Lower leg skin (tissue), 4 donors: ENCODE results near the gene CCDC187. TPM values are rescaled to one million over a fixed set of nuclear protein-coding genes. Genes with fewer than 3 reads are reported as not detected.

Experiments
- DNase-seq, 2 donors: peaks; one replicate each; pipeline ENCODE4 v3.0.0-alpha.2; 2019; ENCODE audit warnings: low spot score in 2 of 2
- H3K4me3 ChIP-seq: fragments of 200-600 bp; sonication (generic); 2 replicates; pipeline ENCODE4 v1.5.1; 2017; ENCODE audit warnings: mild to moderate bottlenecking, low read depth; ENCODE audit not compliant: poor library complexity, severe bottlenecking
- POLR2A ChIP-seq, 2 donors: fragments of 450-650 bp; IDR thresholded peaks; one replicate each; pipeline ENCODE4 v1.6.1; 2016 to 2017; ENCODE audit warnings: antibody characterized with exemption in 2 of 2, mild to moderate bottlenecking in 1 of 2, moderate library complexity in 1 of 2
- WGBS, 2 donors: methylation state at CpG; one replicate each; pipeline ENCODE4 v1.1.5; 2018; 5-methylcytosine and 5-hydroxymethylcytosine counted together
- intact Hi-C: fragments of 100-400 bp; cut with DNase I; formaldehyde crosslinking; loops from one replicate; pipeline ENCODE4 v1.15.0; 2023; ENCODE audit warnings: low total_unique reads
- total RNA-seq, 4 donors: library from RNA; depleted of rRNA; stranded (reverse); fragments of >200 nt; gene quantifications; one replicate each; pipeline ENCODE4 v1.1.0, GENCODE V29; 2016
- TF ChIP-seq, protein P1 (sequence below), 3 donors: fragments of 450-650 bp; IDR thresholded peaks; one replicate each; pipeline ENCODE4 v1.5.1; 2016; ENCODE audit warnings: antibody characterized with exemption in 3 of 3, mild to moderate bottlenecking in 3 of 3, moderate library complexity in 2 of 3

CCDC187 gene
- total RNA-seq, 4 donors from 2014 or later = 1.1 TPM; not detected in 3

DNA sequence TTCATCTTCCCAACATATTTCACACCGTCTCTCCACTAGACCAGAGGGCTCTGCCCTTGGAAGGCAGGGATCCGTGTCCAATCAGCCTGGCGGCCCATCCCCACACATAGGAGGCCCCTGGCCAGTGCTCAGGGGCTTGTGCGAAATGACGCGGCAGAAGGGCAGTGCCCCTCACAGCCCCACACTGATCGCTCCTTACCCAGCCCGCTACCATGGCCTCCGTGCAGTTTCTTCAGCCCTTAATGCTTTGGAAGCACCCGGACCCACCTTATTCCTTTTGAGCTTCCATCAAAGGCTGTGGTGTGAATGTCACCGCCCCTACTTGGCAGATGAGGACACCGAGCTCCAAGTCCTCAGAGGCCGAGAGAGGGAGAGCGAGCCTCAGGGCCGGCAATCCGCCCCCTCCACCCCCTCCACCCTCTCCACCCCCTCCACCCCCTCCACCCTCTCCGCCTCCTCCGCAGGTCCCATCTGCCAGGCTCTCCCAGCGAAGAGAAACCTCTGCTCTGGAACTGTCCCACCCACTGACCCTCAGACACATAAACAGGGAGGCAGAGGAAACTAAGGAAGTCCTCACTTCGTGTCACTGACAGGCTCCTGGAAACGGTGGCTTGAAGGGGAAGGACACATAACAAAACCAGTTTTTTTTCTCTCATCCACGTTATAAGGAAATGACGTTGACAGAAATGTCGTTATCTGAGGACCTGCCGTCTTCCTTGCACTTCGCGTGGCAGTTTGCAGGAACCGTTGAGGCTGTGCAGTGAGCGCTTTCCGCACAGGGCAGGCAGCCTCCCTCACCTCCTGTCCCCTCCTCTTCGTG, 72.2 kb downstream of the CCDC187 start:
- TF ChIP-seq, protein P1, sequence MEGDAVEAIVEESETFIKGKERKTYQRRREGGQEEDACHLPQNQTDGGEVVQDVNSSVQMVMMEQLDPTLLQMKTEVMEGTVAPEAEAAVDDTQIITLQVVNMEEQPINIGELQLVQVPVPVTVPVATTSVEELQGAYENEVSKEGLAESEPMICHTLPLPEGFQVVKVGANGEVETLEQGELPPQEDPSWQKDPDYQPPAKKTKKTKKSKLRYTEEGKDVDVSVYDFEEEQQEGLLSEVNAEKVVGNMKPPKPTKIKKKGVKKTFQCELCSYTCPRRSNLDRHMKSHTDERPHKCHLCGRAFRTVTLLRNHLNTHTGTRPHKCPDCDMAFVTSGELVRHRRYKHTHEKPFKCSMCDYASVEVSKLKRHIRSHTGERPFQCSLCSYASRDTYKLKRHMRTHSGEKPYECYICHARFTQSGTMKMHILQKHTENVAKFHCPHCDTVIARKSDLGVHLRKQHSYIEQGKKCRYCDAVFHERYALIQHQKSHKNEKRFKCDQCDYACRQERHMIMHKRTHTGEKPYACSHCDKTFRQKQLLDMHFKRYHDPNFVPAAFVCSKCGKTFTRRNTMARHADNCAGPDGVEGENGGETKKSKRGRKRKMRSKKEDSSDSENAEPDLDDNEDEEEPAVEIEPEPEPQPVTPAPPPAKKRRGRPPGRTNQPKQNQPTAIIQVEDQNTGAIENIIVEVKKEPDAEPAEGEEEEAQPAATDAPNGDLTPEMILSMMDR (IDR thresholded peaks at IDR 0.05) = no peak
- no peak for TF ChIP-seq POLR2A (IDR thresholded peaks at IDR 0.05)
- intact Hi-C loops = no loop called here
- H3K4me3 ChIP-seq = no peak overlapping the region
- no peak for DNase-seq
- 84 to 86% methylated on average over 31 of the region's 31 CpGs for whole genome bisulfite sequencing, 2 donors

DNA sequence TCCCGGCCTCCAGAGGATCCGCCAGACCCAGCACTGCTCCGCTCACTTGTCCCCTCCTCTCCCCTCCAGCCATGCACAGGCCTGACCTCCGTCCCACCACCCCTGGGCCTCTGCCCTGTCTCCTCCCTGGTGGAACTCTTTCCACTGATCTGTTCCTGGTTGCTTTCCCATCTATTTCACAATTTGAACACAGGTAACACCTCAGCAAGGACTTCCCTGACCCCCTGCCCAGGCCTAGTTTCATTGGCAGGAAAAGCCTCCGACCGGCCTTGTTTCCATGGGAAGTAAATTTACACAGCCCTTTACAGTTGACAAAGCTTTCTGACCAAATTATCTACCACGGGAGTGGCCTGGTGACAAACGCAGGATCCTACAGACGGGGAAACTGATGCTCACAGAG, 73.1 kb downstream of the CCDC187 start:
- TF ChIP-seq POLR2A (IDR thresholded peaks at IDR 0.05) = no peak
- TF ChIP-seq, protein P1 (IDR thresholded peaks at IDR 0.05) = no peak
- no peak overlapping the region for H3K4me3 ChIP-seq
- 80 to 95% methylated on average over 9 of the region's 9 CpGs for WGBS, 2 donors
- DNase-seq = no peak
- intact Hi-C loops = no loop called here

DNA sequence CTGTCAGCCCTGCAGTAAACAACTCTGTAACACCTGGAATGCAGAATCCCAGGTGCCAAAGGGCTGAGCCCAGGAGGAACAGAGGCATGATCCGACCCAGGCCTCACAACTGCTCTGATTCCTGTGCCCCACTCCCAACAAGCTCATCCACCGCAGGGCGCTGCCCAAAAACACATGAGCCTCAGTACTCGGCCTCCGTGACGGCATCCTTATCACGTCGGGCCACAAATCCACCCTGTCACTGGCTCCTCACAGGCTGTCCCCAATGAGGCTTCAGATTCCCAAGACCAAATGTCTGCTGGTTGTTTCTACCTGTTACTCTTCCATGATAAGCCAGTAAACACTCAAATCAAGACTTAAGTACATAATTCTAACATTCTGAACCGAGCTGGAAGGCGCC, 73.5 kb downstream of the CCDC187 start:
- 92 to 96% methylated on average over 10 of the region's 10 CpGs for WGBS, 2 donors
- intact Hi-C loops = no loop called here

DNA sequence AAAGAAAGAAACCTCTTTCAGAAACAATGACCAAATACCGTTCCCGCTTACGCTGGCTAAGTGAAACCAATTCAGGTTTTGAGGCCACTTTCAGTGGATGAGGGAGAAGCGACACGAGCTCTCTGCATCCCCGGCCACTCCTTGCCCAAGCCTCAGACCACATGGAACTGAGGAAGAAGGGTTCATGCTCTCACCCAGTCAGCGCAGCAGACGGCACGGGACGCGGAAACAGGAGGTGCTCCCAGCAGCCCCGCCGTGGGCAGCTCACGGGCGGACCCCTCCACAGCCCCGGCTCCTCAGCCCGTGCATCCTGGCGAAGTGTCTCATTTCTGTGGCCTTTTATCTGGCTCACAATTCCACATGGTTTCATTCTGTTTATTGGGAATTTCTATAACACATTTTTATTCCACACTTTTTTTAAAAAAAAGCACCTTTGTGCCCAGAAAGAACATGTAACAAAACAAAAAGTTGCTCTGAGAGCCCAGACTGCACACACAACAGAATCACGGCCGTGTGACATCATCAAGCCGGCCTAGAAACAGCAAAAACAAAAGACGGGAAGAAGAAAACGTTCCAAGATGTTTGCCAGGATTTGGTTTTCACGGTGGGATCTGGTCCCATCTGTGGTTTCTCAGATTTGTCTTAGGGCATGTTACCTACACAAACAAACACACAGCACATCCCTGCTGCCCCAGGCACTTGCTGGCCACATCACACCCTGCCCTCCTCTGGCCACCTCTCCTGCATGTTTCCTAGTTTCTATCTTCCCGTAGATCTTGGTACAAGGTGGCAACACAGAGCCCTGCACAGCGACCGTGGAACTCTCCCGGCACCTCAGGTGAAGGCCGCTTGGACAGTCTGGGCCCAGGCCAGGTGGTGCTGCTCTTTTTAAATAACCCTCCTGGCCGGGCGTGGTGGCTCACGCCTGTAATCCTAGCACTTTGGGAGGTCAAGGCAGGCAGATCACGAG, 74.5 kb downstream of the CCDC187 start:
- TF ChIP-seq POLR2A (IDR thresholded peaks at IDR 0.05) = no peak
- intact Hi-C loops = no loop called here
- WGBS, 2 donors = 82 to 84% methylated on average over 33 of the region's 33 CpGs
- no peak overlapping the region for H3K4me3 ChIP-seq
- no peak for DNase-seq

More for the DNA sequence above, 73.5 kb downstream of the CCDC187 start:
- H3K4me3 ChIP-seq = no peak overlapping the region
- DNase-seq = no peak
- TF ChIP-seq POLR2A (IDR thresholded peaks at IDR 0.05) = no peak
- TF ChIP-seq, protein P1 (IDR thresholded peaks at IDR 0.05) = no peak

DNA sequence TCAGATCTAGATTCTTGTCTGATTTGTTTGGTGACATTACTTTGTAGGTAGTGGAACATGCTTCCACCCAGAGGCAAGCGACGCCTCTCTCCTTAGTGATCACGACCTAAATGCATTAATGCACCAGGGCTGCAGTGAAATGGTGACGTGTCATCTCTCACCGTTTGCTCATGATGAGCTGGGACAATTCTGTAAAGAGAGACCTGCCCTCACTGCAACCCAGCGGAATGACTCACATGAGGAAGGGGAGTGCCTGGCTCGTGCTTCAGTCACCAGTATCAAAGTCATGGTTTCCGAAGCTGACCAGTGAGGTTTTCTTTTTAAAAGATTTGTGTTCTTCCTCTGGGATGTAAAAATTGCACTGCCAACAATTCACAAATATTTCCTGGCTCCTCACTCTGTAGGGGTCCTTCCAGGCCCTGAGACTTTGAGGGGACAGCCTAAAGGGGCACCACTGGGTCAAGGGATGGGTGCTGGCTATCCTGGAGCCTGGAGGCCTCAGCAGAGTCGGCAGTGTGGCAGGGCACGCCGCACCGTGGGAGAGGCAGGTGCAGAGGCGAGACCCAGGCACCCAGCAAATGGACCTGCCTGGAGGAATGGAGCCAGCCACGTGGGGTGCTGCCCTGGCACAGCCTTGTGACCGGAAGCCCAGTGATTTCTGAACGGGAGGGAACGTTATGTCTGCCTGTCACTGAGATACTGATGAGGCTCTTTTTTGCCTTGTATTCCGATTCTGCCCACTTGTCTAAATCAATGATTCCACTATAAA, 75.6 kb downstream of the CCDC187 start:
- WGBS, 2 donors = 73 to 79% methylated on average over 18 of the region's 18 CpGs
- DNase-seq = no peak
- H3K4me3 ChIP-seq = no peak overlapping the region
- TF ChIP-seq, protein P1 (IDR thresholded peaks at IDR 0.05) = no peak
- no peak for TF ChIP-seq POLR2A (IDR thresholded peaks at IDR 0.05)
- intact Hi-C loops = no loop called here
